ENCODE measurements around the gene SALL1. TPM values are rescaled to one million over a fixed set of nuclear protein-coding genes. Genes with fewer than 3 reads are reported as not detected.

SALL1 gene
- polyA plus RNA-seq, 1 of the 3 experiments (the other 2 are of a cell fraction): 0.02 TPM

DNA sequence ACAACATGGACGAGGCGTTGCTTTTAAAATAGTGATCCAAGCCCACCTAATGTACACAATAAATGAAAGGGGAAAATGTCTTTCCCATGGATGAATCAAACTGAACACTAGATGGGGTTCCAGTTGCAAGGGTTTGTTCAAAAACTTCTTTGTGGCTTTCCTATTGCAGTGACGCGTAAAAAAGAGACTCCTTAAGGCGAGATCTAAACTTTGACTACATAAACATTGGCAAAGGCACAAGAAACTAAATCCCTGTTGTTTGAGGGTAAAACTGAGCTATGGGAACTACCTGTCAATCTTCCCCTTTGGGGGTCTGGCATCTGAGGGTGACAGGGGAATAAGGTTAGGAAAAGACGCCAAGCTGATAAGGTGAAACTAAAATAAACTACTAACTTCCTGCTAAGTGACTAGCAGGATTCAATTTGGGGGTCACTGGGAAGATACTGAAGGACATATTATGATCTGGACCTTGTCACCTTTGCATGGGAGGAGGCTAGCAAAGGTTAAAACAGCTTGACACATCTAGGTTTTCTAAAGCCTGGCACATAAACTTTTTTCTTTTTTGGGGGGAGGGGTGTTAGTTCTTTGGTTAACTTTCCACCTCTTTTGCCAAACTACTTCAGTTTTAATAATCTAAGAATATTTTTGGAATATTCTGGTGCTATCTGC, 4.7 kb downstream of the SALL1 start:
- H2AFZ ChIP-seq (ENCODE audit: low read depth): no peak overlapping the region
- ChIA-PET POLR2A (no interaction called here), CTCF (interaction anchor here (0.6 to 1.3 kb wide), 3 partner anchors 21 to 614 kb away, joined by 3 to 4 read pairs (median 3); no protein-coding TSS in a partner anchor)
- TF ChIP-seq CTCF (IDR thresholded peaks at IDR 0.05): peak; percentile 30
- no peak for TF ChIP-seq JUND (IDR thresholded peaks at IDR 0.05)
- TF ChIP-seq TCF12 (IDR thresholded peaks at IDR 0.05): no peak
- peak; percentile 27 for TF ChIP-seq RAD21 (IDR thresholded peaks at IDR 0.05; ENCODE audit: low read length)
- TF ChIP-seq USF2 (IDR thresholded peaks at IDR 0.05; ENCODE audit: borderline replicate concordance, low read depth, low read length): no peak
- TF ChIP-seq MAX (IDR thresholded peaks at IDR 0.05; ENCODE audit: low read depth): no peak
- H4K20me1 ChIP-seq (ENCODE audit: insufficient read depth): no peaks in the 10 kb centered on the region
- no peaks in the 10 kb centered on the region for H3F3A ChIP-seq (replicated peaks; ENCODE audit: insufficient read depth)
- H3K9me2 ChIP-seq: no peaks in the 10 kb centered on the region
- no peaks in the 10 kb centered on the region; a peak in 2 of 4 replicates for H3K4me1 ChIP-seq (ENCODE audit: control insufficient read depth in 1 of 2, insufficient read depth in 2 of 2, low read depth in 1 of 2, low read length in 1 of 2)
- H3K4me3 ChIP-seq (ENCODE audit: low read depth in 2 of 2, low read length in 1 of 2): no peak overlapping the region
- H3K79me2 ChIP-seq (ENCODE audit: insufficient read depth): no peaks in the 10 kb centered on the region
- WGBS (ENCODE audit: low lambda C conversion rate): 2% methylated on average over 6 of the region's 6 CpGs
- no peak overlapping the region for H3K9ac ChIP-seq
- no peak overlapping the region for H3K4me2 ChIP-seq
- H3K27ac ChIP-seq (ENCODE audit: low read depth in 2 of 2, low read length in 1 of 2): no peak overlapping the region
- peaks cover 27% of the 10 kb centered on the region for H3K27me3 ChIP-seq (ENCODE audit: insufficient read depth)
- no peaks in the 10 kb centered on the region for H3K36me3 ChIP-seq (replicated peaks in 1 of 2; ENCODE audit: control insufficient read depth in 1 of 2, insufficient read depth in 2 of 2, low read length in 1 of 2)
- H3K9me3 ChIP-seq: no peaks in the 10 kb centered on the region
- DNase-seq: peak; percentile 24

- ChIA-PET CTCF (interaction anchor here (1.2 to 1.4 kb wide), 2 partner anchors 18 to 615 kb away, joined by 3 read pairs; no protein-coding TSS in a partner anchor), POLR2A (no interaction called here)
- no peaks in the 10 kb centered on the region for H3K36me3 ChIP-seq (replicated peaks in 1 of 2; ENCODE audit: control insufficient read depth in 1 of 2, insufficient read depth in 2 of 2, low read length in 1 of 2)
- H3K9me2 ChIP-seq: no peaks in the 10 kb centered on the region
- no peaks in the 10 kb centered on the region for H4K20me1 ChIP-seq (ENCODE audit: insufficient read depth)
- no peak overlapping the region for H3K4me2 ChIP-seq
- no peaks in the 10 kb centered on the region for H3F3A ChIP-seq (replicated peaks; ENCODE audit: insufficient read depth)
- no peak for DNase-seq
- no peak overlapping the region for H3K4me3 ChIP-seq (ENCODE audit: low read depth in 2 of 2, low read length in 1 of 2)
- H3K27ac ChIP-seq (ENCODE audit: low read depth in 2 of 2, low read length in 1 of 2): no peak overlapping the region
- 6% methylated on average over 1 of the region's 1 CpG for WGBS (ENCODE audit: low lambda C conversion rate)
- H3K9ac ChIP-seq: no peak overlapping the region
- no peaks in the 10 kb centered on the region for H3K79me2 ChIP-seq (ENCODE audit: insufficient read depth)
- peaks cover 7% of the 10 kb centered on the region for H3K27me3 ChIP-seq (ENCODE audit: insufficient read depth)
- H3K9me3 ChIP-seq: no peaks in the 10 kb centered on the region
- H2AFZ ChIP-seq (ENCODE audit: low read depth): no peak overlapping the region
- no peak for TF ChIP-seq TAF1 (IDR thresholded peaks at IDR 0.05; ENCODE audit: borderline replicate concordance, low read depth, low read length)
- TF ChIP-seq FOXM1 (IDR thresholded peaks at IDR 0.05; ENCODE audit: low read depth): no peak
- no peaks in the 10 kb centered on the region; a peak in 1 of 4 replicates for H3K4me1 ChIP-seq (ENCODE audit: control insufficient read depth in 1 of 2, insufficient read depth in 2 of 2, low read depth in 1 of 2, low read length in 1 of 2)
Observed at GRCh38 chr16:51144203-51144602, 6.9 kb downstream of the SALL1 start.
